ENCODE data around the gene CD36.

The CD36 gene

DNA sequence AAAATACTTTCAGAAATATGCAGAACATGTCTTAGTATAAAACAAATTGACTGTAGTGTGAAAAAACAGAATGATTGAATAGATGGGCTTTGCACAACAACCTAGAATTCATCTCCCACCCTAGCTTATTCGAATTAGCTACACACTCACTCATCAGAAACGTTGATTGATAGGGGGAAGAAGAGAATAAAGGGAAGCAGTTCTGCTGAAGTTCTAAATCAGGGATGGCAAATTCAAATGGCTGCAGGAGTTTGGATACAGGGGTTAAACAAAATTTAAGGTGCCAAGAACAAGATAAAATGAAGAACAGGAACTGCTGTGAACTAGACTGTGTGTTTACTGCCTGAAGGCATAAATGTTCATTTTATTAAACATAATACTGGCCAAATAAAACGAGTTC, 9.0 kb downstream of the CD36 start:
- H3K23ac ChIP-seq (ENCODE audit: low read length in 2 of 2): no peak overlapping the region
- no peaks in the 10 kb centered on the region for H3K4me1 ChIP-seq (ENCODE audit: control insufficient read depth, insufficient read depth, low read depth, low read length)
- no peak overlapping the region for H2AFZ ChIP-seq (ENCODE audit: low read depth, low read length)
- H3K4me2 ChIP-seq (ENCODE audit: low read length, poor library complexity, severe bottlenecking): no peak overlapping the region
- H3K9ac ChIP-seq (ENCODE audit: low read length): no peak overlapping the region
- H2BK12ac ChIP-seq (ENCODE audit: low read length in 2 of 2): no peak overlapping the region
- no peaks in the 10 kb centered on the region for H3K79me1 ChIP-seq (replicated peaks; ENCODE audit: low read length, poor library complexity, severe bottlenecking)
- H3K4me3 ChIP-seq (ENCODE audit: insufficient read depth in 1 of 2, low read depth in 1 of 2, low read length in 2 of 2): no peak overlapping the region
- no peak overlapping the region for H3K14ac ChIP-seq (ENCODE audit: low read length in 2 of 2)
- no peak overlapping the region for H2BK5ac ChIP-seq (ENCODE audit: low read depth, low read length, poor library complexity, severe bottlenecking)
- H3K27ac ChIP-seq (ENCODE audit: low read length, poor library complexity, severe bottlenecking): no peak overlapping the region
- no peak for DNase-seq
- H2AK5ac ChIP-seq (ENCODE audit: low read length, severe bottlenecking): no peak overlapping the region
- no peaks in the 10 kb centered on the region for H3K9me3 ChIP-seq (ENCODE audit: control insufficient read depth, low read length)
- no peak overlapping the region for H2BK120ac ChIP-seq (ENCODE audit: low read depth, low read length)
- H4K91ac ChIP-seq (ENCODE audit: low read length): no peak overlapping the region
- no peak overlapping the region for H2BK15ac ChIP-seq (ENCODE audit: low read depth, poor library complexity, severe bottlenecking)
- no peaks in the 10 kb centered on the region for H3K27me3 ChIP-seq (ENCODE audit: control insufficient read depth in 1 of 2, insufficient read depth in 1 of 2, low read length in 2 of 2)
- WGBS: 72% methylated on average over 2 of the region's 3 CpGs
- no peak overlapping the region for H4K8ac ChIP-seq (ENCODE audit: low read length)
- no peak overlapping the region for H3K4ac ChIP-seq (ENCODE audit: low read depth in 1 of 2, low read length in 2 of 2)
- no peak overlapping the region for H3K18ac ChIP-seq (ENCODE audit: low read depth in 1 of 2, low read length in 2 of 2)
- H3K36me3 ChIP-seq (ENCODE audit: control insufficient read depth in 1 of 2, insufficient read depth in 2 of 2, low read depth in 1 of 2, low read length in 2 of 2): peaks cover 0 to 5% of the 10 kb centered on the region in 2 experiments

DNA sequence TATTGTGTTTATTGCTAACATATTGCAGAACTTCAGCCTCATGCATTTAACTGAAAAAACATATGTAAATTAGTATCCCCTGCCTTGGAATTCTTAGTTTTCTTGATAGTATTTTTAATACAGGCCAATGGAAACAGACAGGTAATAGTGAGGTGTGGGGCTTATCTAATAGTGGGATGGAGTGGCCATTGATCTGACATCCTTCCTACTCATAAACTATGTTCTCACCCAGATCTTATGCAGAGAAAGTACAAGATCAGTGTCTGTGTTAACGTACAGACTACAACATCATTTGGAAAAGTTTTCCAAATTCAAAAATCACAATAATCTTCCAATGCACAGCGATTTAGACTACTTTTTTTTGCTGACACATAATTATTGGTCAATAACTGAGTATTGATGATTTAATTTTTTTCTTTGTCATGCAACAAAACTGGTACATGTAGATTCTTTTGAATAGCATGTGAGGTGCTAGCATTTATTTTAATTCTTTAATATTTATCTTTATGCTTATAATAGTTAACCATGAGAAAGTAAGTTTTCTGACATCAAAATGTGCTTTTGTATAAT, 9.7 kb downstream of the CD36 start:
- Histone ChIP-seq H2BK5ac (ENCODE audit: low read depth, low read length, poor library complexity, severe bottlenecking) (no peak overlapping the region), H2BK12ac (ENCODE audit: low read length in 2 of 2) (no peak overlapping the region), H3K36me3 (ENCODE audit: control insufficient read depth in 1 of 2, insufficient read depth in 2 of 2, low read depth in 1 of 2, low read length in 2 of 2) (peaks cover 0 to 5% of the 10 kb centered on the region in 2 experiments), H3K79me1 (replicated peaks; ENCODE audit: low read length, poor library complexity, severe bottlenecking) (no peaks in the 10 kb centered on the region), H3K4me2 (ENCODE audit: low read length, poor library complexity, severe bottlenecking) (no peak overlapping the region), H3K27ac (ENCODE audit: low read length, poor library complexity, severe bottlenecking) (no peak overlapping the region), H2AFZ (ENCODE audit: low read depth, low read length) (no peak overlapping the region), H3K4me1 (ENCODE audit: control insufficient read depth, insufficient read depth, low read depth, low read length) (no peaks in the 10 kb centered on the region), H2BK120ac (ENCODE audit: low read depth, low read length) (no peak overlapping the region), H4K8ac (ENCODE audit: low read length) (no peak overlapping the region), H3K18ac (ENCODE audit: low read depth in 1 of 2, low read length in 2 of 2) (no peak overlapping the region), H3K9me3 (ENCODE audit: control insufficient read depth, low read length) (no peaks in the 10 kb centered on the region), H2AK5ac (ENCODE audit: low read length, severe bottlenecking) (no peak overlapping the region), H3K9ac (ENCODE audit: low read length) (no peak overlapping the region), H4K91ac (ENCODE audit: low read length) (no peak overlapping the region), H3K14ac (ENCODE audit: low read length in 2 of 2) (no peak overlapping the region), H3K4me3 (ENCODE audit: insufficient read depth in 1 of 2, low read depth in 1 of 2, low read length in 2 of 2) (no peak overlapping the region), H3K23ac (ENCODE audit: low read length in 2 of 2) (no peak overlapping the region), H3K27me3 (ENCODE audit: control insufficient read depth in 1 of 2, insufficient read depth in 1 of 2, low read length in 2 of 2) (no peaks in the 10 kb centered on the region), H2BK15ac (ENCODE audit: low read depth, poor library complexity, severe bottlenecking) (no peak overlapping the region), H3K4ac (ENCODE audit: low read depth in 1 of 2, low read length in 2 of 2) (no peak overlapping the region)
- no peak for DNase-seq
- 100% methylated on average over 1 of the region's 2 CpGs for WGBS

DNA sequence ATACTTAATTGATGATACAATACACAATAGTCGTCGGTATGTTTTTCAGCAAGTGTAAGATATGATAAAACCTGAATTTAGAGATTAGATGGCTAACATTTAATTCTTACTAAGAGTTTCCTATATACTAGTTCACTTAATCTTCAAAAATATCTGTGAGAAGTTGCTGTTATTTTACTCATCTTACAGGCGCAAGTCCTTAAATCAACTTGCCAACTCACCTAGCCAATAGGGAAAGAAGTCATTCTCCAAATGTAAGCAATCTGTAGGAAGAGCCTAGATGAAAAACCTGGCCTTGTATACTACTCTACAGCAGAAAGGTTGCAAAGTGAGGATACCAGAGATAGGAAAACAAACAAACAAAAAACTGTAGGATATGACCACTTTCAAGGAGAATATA, 10.6 kb downstream of the CD36 start:
- WGBS: no CpG with 5 or more reads among the region's 3 CpGs
- no peak for DNase-seq
- H3K4me1 ChIP-seq (ENCODE audit: control insufficient read depth, insufficient read depth, low read depth, low read length): no peaks in the 10 kb centered on the region
- H3K4me3 ChIP-seq (ENCODE audit: insufficient read depth in 1 of 2, low read depth in 1 of 2, low read length in 2 of 2): no peak overlapping the region
- no peaks in the 10 kb centered on the region for H3K79me1 ChIP-seq (replicated peaks; ENCODE audit: low read length, poor library complexity, severe bottlenecking)
- H2AFZ ChIP-seq (ENCODE audit: low read depth, low read length): no peak overlapping the region
- H2BK120ac ChIP-seq (ENCODE audit: low read depth, low read length): no peak overlapping the region
- no peak overlapping the region for H3K23ac ChIP-seq (ENCODE audit: low read length in 2 of 2)
- H3K9me3 ChIP-seq (ENCODE audit: control insufficient read depth, low read length): no peaks in the 10 kb centered on the region
- H3K27me3 ChIP-seq (ENCODE audit: control insufficient read depth in 1 of 2, insufficient read depth in 1 of 2, low read length in 2 of 2): no peaks in the 10 kb centered on the region
- H4K8ac ChIP-seq (ENCODE audit: low read length): no peak overlapping the region
- H3K4ac ChIP-seq (ENCODE audit: low read depth in 1 of 2, low read length in 2 of 2): no peak overlapping the region
- no peak overlapping the region for H3K18ac ChIP-seq (ENCODE audit: low read depth in 1 of 2, low read length in 2 of 2)
- H2BK12ac ChIP-seq (ENCODE audit: low read length in 2 of 2): no peak overlapping the region
- no peak overlapping the region for H3K4me2 ChIP-seq (ENCODE audit: low read length, poor library complexity, severe bottlenecking)
- no peak overlapping the region for H3K27ac ChIP-seq (ENCODE audit: low read length, poor library complexity, severe bottlenecking)
- no peak overlapping the region for H3K14ac ChIP-seq (ENCODE audit: low read length in 2 of 2)
- H3K9ac ChIP-seq (ENCODE audit: low read length): no peak overlapping the region
- H4K91ac ChIP-seq (ENCODE audit: low read length): no peak overlapping the region
- no peak overlapping the region for H2BK5ac ChIP-seq (ENCODE audit: low read depth, low read length, poor library complexity, severe bottlenecking)
- H2BK15ac ChIP-seq (ENCODE audit: low read depth, poor library complexity, severe bottlenecking): no peak overlapping the region
- H3K36me3 ChIP-seq (ENCODE audit: control insufficient read depth in 1 of 2, insufficient read depth in 2 of 2, low read depth in 1 of 2, low read length in 2 of 2): peaks cover 0 to 5% of the 10 kb centered on the region in 2 experiments
- H2AK5ac ChIP-seq (ENCODE audit: low read length, severe bottlenecking): no peak overlapping the region

DNA sequence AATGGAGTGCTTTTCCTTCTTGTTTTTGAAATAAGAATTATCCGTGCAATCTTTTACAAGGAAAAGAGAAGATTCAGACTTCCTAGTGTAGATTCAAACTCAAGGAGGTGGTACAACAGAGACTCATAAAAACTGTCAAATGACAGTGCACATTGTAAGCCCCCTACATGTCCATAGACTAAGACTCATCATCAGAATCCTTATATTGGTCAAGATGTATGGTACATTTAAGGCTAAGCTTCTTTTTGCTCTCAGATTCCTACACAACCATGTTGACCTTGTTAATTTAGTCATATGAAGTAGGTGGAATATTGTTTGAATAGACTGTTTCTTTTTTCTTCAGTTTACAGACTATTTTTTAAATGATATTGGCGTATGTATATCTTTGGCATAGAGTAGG, 11.6 kb downstream of the CD36 start:
- Histone ChIP-seq H3K4me3 (ENCODE audit: insufficient read depth in 1 of 2, low read depth in 1 of 2, low read length in 2 of 2) (no peak overlapping the region), H4K8ac (ENCODE audit: low read length) (no peak overlapping the region), H3K18ac (ENCODE audit: low read depth in 1 of 2, low read length in 2 of 2) (no peak overlapping the region), H4K91ac (ENCODE audit: low read length) (no peak overlapping the region), H3K27me3 (ENCODE audit: control insufficient read depth in 1 of 2, insufficient read depth in 1 of 2, low read length in 2 of 2) (no peaks in the 10 kb centered on the region), H2BK12ac (ENCODE audit: low read length in 2 of 2) (no peak overlapping the region), H3K9me3 (ENCODE audit: control insufficient read depth, low read length) (no peaks in the 10 kb centered on the region), H2BK15ac (ENCODE audit: low read depth, poor library complexity, severe bottlenecking) (no peak overlapping the region), H3K14ac (ENCODE audit: low read length in 2 of 2) (no peak overlapping the region), H2BK120ac (ENCODE audit: low read depth, low read length) (no peak overlapping the region), H3K23ac (ENCODE audit: low read length in 2 of 2) (no peak overlapping the region), H2AFZ (ENCODE audit: low read depth, low read length) (no peak overlapping the region), H2AK5ac (ENCODE audit: low read length, severe bottlenecking) (no peak overlapping the region), H3K27ac (ENCODE audit: low read length, poor library complexity, severe bottlenecking) (no peak overlapping the region), H3K9ac (ENCODE audit: low read length) (no peak overlapping the region), H3K4me1 (ENCODE audit: control insufficient read depth, insufficient read depth, low read depth, low read length) (no peaks in the 10 kb centered on the region), H3K4me2 (ENCODE audit: low read length, poor library complexity, severe bottlenecking) (no peak overlapping the region), H2BK5ac (ENCODE audit: low read depth, low read length, poor library complexity, severe bottlenecking) (no peak overlapping the region), H3K36me3 (ENCODE audit: control insufficient read depth in 1 of 2, insufficient read depth in 2 of 2, low read depth in 1 of 2, low read length in 2 of 2) (peaks cover 0 to 5% of the 10 kb centered on the region in 2 experiments), H3K4ac (ENCODE audit: low read depth in 1 of 2, low read length in 2 of 2) (no peak overlapping the region), H3K79me1 (replicated peaks; ENCODE audit: low read length, poor library complexity, severe bottlenecking) (no peaks in the 10 kb centered on the region)
- 100% methylated on average over 2 of the region's 2 CpGs for WGBS
- DNase-seq: no peak
